ENCODE measurements around the gene SEZ6L.

DNA sequence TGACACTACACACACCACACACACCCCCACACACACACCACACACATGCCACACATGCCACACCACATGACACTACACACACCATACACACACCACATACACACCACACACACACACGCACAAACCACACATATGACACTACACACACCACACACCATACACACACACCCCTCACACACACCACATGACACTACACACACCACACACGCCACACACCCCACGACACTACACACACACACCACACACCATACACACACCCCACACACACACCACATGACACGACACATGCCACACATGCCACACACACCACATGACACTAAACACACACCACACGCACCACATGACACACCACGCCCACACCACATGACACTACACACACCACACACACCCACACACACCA lies 158.0 kb downstream of the SEZ6L start:
- no peak for TF ChIP-seq POLR2A (IDR thresholded peaks at IDR 0.05)
- TF ChIP-seq, protein P1, sequence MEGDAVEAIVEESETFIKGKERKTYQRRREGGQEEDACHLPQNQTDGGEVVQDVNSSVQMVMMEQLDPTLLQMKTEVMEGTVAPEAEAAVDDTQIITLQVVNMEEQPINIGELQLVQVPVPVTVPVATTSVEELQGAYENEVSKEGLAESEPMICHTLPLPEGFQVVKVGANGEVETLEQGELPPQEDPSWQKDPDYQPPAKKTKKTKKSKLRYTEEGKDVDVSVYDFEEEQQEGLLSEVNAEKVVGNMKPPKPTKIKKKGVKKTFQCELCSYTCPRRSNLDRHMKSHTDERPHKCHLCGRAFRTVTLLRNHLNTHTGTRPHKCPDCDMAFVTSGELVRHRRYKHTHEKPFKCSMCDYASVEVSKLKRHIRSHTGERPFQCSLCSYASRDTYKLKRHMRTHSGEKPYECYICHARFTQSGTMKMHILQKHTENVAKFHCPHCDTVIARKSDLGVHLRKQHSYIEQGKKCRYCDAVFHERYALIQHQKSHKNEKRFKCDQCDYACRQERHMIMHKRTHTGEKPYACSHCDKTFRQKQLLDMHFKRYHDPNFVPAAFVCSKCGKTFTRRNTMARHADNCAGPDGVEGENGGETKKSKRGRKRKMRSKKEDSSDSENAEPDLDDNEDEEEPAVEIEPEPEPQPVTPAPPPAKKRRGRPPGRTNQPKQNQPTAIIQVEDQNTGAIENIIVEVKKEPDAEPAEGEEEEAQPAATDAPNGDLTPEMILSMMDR (IDR thresholded peaks at IDR 0.05), result no peak

Measured in lower leg skin (tissue), 3 donors.